Stomach (tissue), 9 donors: ENCODE data around the gene PALLD. TPM values are rescaled to one million over a fixed set of nuclear protein-coding genes. Genes with fewer than 3 reads are reported as not detected.

Experiments used
- DNase-seq, 2 donors: peaks; one replicate each; pipeline versions ENCODE4 v3.0.0 to v3.0.0-alpha.2; 2013 to 2019
- H3K27ac ChIP-seq, 5 donors: fragments of 200-600 bp in 4 of 5; sonication (generic) in 4 of 5; one replicate each; pipeline ENCODE4 v1.5.1; 2013 to 2019; ENCODE audit warnings: mild to moderate bottlenecking in 1 of 5, moderate library complexity in 1 of 5
- H3K27me3 ChIP-seq, 3 donors: fragments of 200-600 bp; sonication (generic); one replicate each; pipeline ENCODE4 v1.5.1; 2017 to 2019; ENCODE audit warnings: mixed run types in 1 of 3
- H3K36me3 ChIP-seq, 4 donors: fragments of 200-600 bp; sonication (generic); 1 replicate in 3 of 4; 2 replicates in 1 of 4; pipeline ENCODE4 v1.5.1; 2016 to 2019
- H3K4me1 ChIP-seq, 4 donors: fragments of 200-600 bp; sonication (generic); one replicate each; pipeline ENCODE4 v1.5.1; 2016 to 2019
- H3K4me3 ChIP-seq, 4 donors: fragments of 200-600 bp; sonication (generic) in 3 of 4; one replicate each; pipeline ENCODE4 v1.5.1; 2016 to 2019; ENCODE audit warnings: mild to moderate bottlenecking in 1 of 4
- H3K9me3 ChIP-seq, 4 donors: fragments of 200-600 bp; sonication (generic); one replicate each; pipeline ENCODE4 v1.5.1; 2016 to 2019
- CTCF ChIP-seq, 7 experiments: fragments of 450-650 bp in 4 of 7; fragments of 200-600 bp in 3 of 7; sonication (generic) in 3 of 7; IDR thresholded peaks; one replicate each; pipeline ENCODE4 v1.5.1; 2016 to 2019; ENCODE audit warnings: antibody characterized with exemption in 7 of 7, control low read depth in 2 of 7, mild to moderate bottlenecking in 1 of 7
- EP300 ChIP-seq: sonication (generic); formaldehyde crosslinking; IDR thresholded peaks from one replicate; pipeline ENCODE4 v1.6.1; 2017; ENCODE audit warnings: antibody characterized with exemption
- POLR2A ChIP-seq, 4 donors: fragments of 450-650 bp; IDR thresholded peaks; one replicate each; pipeline ENCODE4 v1.6.1; 2016; ENCODE audit warnings: antibody characterized with exemption in 4 of 4, control low read depth in 2 of 4, mild to moderate bottlenecking in 1 of 4, moderate library complexity in 1 of 4
- POLR2AphosphoS5 ChIP-seq, 3 donors: sonication (generic); formaldehyde crosslinking; IDR thresholded peaks; one replicate each; pipeline ENCODE4 v1.6.1; 2016; ENCODE audit warnings: antibody characterized with exemption in 3 of 3
- WGBS, 5 donors: extraction: QIAGEN DNeasy Blood & Tissue Kit in 3 of 5; methylation state at CpG; one replicate each; pipeline versions ENCODE4 v1.1.5 to v1.1.7; 2013 to 2018; 5-methylcytosine and 5-hydroxymethylcytosine counted together
- intact Hi-C: fragments of 100-400 bp; cut with DNase I; formaldehyde crosslinking; loops from one replicate; pipeline ENCODE4 v1.15.1; 2023; ENCODE audit warnings: low total_unique reads
- polyA plus RNA-seq, 3 donors: library from polyadenylated mRNA; stranded (reverse); fragments of 200-250 nt; gene quantifications; one replicate each; pipeline ENCODE4 v1.2.3, GENCODE V29; 2013
- total RNA-seq, 5 donors: library from RNA; depleted of rRNA; stranded (reverse); fragments of >200 nt; gene quantifications; one replicate each; pipeline versions ENCODE4 v1.1.0 to v1.2.3, GENCODE V29; 2014 to 2016
- donor health status: healthy with polysubstance abuse.
- donor health status: Bipolar disorder and iron deficiency.
- donor health status: healthy.

The PALLD gene
- total and polyA plus RNA-seq, 8 donors, result 75.9 to 984 (median 206) TPM

DNA sequence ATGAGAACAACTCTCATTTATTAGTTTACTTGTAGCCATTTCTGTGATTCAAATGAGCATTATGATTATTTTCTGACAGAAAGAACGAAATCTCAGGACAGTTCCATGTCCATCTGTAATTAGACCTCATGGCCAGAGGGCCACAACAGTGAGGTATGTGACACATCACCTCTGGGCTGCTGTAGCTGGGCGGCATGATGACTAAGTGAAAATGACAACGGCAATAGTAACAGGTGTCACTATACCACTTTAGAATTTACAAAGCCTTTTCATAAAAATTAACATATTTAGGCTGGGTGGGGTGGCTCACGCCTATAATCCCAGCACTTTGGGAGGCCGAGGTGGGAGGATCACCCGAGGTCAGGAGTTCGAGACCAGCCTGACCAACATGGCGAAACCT lies 260.6 kb downstream of the PALLD start:
- intact Hi-C loops, result no loop called here
- H3K36me3 ChIP-seq, result no peaks in the 10 kb centered on the region
- H3K27ac ChIP-seq, result no peak overlapping the region
- H3K9me3 ChIP-seq, result no peaks in the 10 kb centered on the region
- no peak overlapping the region for H3K4me3 ChIP-seq
- peaks cover 0 to 4% (median 0%) of the 10 kb centered on the region in 4 donors for H3K4me1 ChIP-seq
- H3K27me3 ChIP-seq, result no peaks in the 10 kb centered on the region
- TF ChIP-seq POLR2AphosphoS5 (IDR thresholded peaks at IDR 0.05) (no peak), POLR2A (IDR thresholded peaks at IDR 0.05) (no peak), CTCF (IDR thresholded peaks at IDR 0.05) (no peak), EP300 (no peak)
- DNase-seq, result no peak
- WGBS, 5 donors, result 91 to 95% (median 93%) methylated on average over 8 of the region's 8 CpGs

DNA sequence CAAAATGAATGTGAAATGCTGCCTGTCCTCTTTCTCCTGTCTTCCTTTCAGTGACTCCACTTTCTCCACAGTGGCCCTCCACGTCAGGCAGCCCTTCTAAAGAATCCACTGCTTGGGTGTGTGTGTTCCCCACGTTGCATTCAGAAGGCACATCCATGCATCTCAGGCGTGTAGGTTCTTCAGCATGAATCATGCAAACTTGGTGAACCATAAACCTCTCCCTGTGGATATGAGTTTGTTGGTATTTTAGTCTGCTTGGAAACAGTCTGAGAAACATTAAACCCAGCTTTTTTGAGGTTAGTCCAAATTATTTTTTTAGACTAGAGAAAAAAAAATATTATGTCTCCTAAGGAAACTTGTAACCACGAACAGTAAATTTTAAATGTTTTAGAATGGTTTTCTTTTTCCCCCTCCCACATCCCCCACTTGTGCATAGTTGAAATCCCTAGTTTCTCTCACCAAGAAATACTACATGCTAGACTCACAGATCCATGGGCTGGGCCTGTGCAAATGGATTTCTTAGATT lies 261.6 kb downstream of the PALLD start:
- peak overlapping the region in 1 of 5 donors; percentile 2 for H3K27ac ChIP-seq
- WGBS, 5 donors, result 65 to 77% (median 66%) methylated on average over 4 of the region's 4 CpGs
- intact Hi-C loops, result no loop called here
- H3K36me3 ChIP-seq, result no peaks in the 10 kb centered on the region
- H3K4me3 ChIP-seq, result no peak overlapping the region
- H3K27me3 ChIP-seq, result no peaks in the 10 kb centered on the region
- no peaks in the 10 kb centered on the region for H3K9me3 ChIP-seq
- H3K4me1 ChIP-seq, result peaks cover 0 to 4% (median 0%) of the 10 kb centered on the region in 4 donors
- DNase-seq, result peak in 1 of 2 donors; percentile 35
- no peak for TF ChIP-seq EP300
- TF ChIP-seq POLR2AphosphoS5 (IDR thresholded peaks at IDR 0.05), result no peak
- no peak for TF ChIP-seq POLR2A (IDR thresholded peaks at IDR 0.05)
- no peak for TF ChIP-seq CTCF (IDR thresholded peaks at IDR 0.05)

DNA sequence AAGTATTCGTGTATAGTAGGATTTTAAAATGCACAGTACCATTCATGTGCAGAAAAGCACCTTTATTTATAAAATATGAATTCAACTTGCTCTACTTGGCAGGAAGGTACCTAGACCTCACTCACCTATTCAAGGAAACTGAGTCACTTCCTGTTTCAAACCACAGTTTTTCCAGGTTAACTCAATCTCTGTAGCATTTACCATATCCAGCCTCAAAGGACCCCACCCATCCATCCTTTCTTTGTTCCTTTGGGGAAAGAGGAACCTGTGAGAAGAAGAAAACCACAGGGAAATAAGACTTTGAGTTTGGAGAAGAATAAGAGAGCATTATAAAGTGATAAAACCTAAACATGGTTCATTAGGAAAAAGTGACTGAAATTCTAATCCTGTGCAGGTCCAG lies 262.5 kb downstream of the PALLD start:
- WGBS, 5 donors, result 83 to 100% (median 94%) methylated on average over 1 of the region's 1 CpG
- TF ChIP-seq POLR2A (IDR thresholded peaks at IDR 0.05), result no peak
- no peak for TF ChIP-seq EP300
- no peak for TF ChIP-seq POLR2AphosphoS5 (IDR thresholded peaks at IDR 0.05)
- TF ChIP-seq CTCF (IDR thresholded peaks at IDR 0.05), result no peak
- no peaks in the 10 kb centered on the region for H3K9me3 ChIP-seq
- H3K27me3 ChIP-seq, result no peaks in the 10 kb centered on the region
- DNase-seq, result no peak
- no peak overlapping the region for H3K4me3 ChIP-seq
- peaks cover 0 to 4% (median 0%) of the 10 kb centered on the region in 4 donors for H3K4me1 ChIP-seq
- intact Hi-C loops, result no loop called here
- no peaks in the 10 kb centered on the region for H3K36me3 ChIP-seq
- no peak overlapping the region for H3K27ac ChIP-seq

DNA sequence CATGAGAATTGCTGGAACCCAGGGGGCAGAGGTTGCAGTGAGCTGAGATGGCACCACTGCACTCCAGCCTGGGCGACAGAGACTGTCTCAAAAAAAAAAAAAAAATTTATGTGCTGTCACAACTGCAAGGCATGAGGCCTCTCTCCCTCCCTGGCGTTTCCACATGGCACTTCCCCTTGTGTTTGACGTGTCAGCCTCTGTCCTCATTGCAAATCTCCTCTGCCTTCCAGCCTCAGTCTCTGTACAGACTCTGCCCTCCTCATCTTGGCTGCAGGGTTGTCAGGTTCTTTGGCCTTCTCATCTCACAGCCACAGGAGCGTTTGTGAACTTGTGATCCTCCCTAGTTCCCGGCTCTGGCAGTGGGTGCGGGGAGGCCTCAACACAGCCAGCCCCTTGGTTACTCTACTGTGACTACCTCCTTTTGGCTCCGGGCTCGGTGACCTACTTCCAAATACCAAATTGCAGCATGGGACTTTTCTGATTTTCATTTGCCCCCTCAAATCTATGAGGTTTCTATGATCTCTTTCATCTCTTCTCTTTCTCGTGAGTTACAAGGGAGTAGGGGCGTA lies 263.2 kb downstream of the PALLD start:
- TF ChIP-seq CTCF (IDR thresholded peaks at IDR 0.05) (no peak), POLR2A (IDR thresholded peaks at IDR 0.05) (no peak), POLR2AphosphoS5 (IDR thresholded peaks at IDR 0.05) (no peak), EP300 (no peak)
- 81 to 94% (median 91%) methylated on average over 9 to 10 of the region's 10 CpGs for WGBS, 5 donors
- intact Hi-C loops, result no loop called here

More for the DNA sequence above, 263.2 kb downstream of the PALLD start:
- H3K27me3 ChIP-seq, result no peaks in the 10 kb centered on the region
- peaks cover 0 to 5% (median 2%) of the 10 kb centered on the region in 4 donors for H3K4me1 ChIP-seq
- H3K9me3 ChIP-seq, result no peaks in the 10 kb centered on the region
- no peak for DNase-seq
- no peak overlapping the region for H3K4me3 ChIP-seq
- no peaks in the 10 kb centered on the region for H3K36me3 ChIP-seq
- H3K27ac ChIP-seq, result no peak overlapping the region
